ENCODE results near the gene CMC2.

CMC2 gene

DNA sequence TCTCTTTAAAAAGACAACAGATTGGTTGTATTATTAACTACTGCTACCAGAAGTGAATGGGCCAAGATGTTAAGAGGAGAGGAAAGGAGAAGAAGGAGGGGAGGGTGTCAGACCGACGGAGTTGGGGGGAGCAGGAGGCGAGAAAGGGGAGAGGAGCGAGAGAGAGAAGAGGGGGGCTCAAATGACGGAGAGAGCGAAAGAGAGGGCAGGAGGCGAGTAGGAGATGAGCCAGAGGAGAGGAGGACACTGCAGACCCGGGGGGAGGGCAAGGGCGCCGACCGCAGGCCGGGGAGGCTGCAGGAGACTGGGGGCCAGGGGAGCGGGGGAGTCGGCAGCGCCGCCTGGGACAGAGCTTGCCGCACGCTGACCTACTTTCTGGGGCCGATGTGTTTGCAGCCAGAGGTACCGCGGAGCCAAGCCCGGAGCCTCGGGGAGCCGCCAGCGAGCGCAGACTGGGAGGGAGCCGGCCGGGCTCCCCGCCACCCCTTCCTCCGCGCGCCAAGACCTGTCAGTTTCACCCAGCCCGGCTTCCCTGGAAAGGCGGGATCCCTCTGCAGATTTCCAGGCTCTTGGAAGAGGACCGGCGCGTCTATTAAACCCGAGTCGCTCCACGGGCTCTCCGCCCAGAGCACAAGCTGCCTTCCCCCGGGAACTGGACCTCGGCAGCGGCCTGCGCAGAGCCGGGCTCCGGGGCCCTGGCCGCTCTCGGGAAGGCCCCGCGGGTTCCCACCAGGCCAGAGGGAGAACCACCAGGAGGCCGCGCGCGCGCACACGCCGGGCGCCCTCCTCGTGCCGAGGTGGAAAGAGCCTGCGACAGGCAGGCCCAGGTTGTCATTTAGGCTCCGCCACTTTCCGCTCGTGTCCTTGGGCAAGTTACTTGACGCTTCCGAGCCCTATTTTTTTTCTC, 74.6 kb downstream of the CMC2 start:
- no peak for DNase-seq (ENCODE audit: low read depth)

GRCh38 chr16:80924372-80924978, 82.2 kb downstream of the CMC2 start:
- DNase-seq (ENCODE audit: low read depth) = peak; percentile 4

GRCh38 chr16:80923356-80923755, 83.3 kb downstream of the CMC2 start:
- DNase-seq (ENCODE audit: low read depth) = no peak

Data from T follicular helper cell (primary cell).